ENCODE results near the gene NFAT5. TPM values are rescaled to one million over a fixed set of nuclear protein-coding genes. Genes with fewer than 3 reads are reported as not detected.

Gene NFAT5
- polyA plus RNA-seq, 2 of the 4 experiments (the other 2 are of a cell fraction), result 9.5 to 45.1 TPM

DNA sequence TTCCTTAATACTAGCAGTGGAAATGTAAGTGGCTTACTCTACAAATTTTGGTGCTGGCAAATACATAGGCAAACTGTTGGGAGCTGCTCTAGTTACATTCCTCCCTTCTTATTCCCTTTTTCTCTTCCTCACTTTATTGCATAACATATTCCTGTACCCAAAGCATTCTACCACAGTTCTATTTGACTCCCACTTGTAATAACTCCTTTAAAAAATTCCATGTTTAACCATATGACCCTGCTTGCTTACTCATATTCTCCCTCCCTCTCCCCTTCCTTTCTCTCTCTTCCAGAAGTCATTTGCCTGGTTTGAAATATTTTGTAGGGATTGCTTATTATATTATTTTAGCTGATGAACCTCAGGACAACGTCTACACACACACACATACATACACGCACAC is 137.9 kb downstream of the NFAT5 start (continued):
- TF ChIP-seq POLR2AphosphoS2 (conservative IDR thresholded peaks at IDR 0.05; ENCODE audit: low read length) (peak; percentile 82; the same call in 1 of the 2 replicates), CHD4 (IDR thresholded peaks at IDR 0.05; ENCODE audit: borderline replicate concordance) (no peak), FOSB (CRISPR knock-in tag; IDR thresholded peaks at IDR 0.05) (0 out of 2 replicates have a peak, but pooled peaks have one; percentile 32)

- WGBS (ENCODE audit: missing lambda C conversion rate), result 76% methylated on average over 1 of the region's 1 CpG
- ATAC-seq, result peak in 1 of 2 experiments; percentile 12; a peak in 3 of 6 replicates
- Histone ChIP-seq H3K4me3 (no peak overlapping the region), H3K4me1 (peaks cover 64% of the 10 kb centered on the region), H3K27ac (peak overlapping the region; percentile 10; a peak in 2 of 6 replicates), H3K9me3 (no peaks in the 10 kb centered on the region), H3K4me2 (peak overlapping the region; percentile 10; the same call in 1 of the 3 replicates)
- no peak for FAIRE-seq
- DNase-seq (ENCODE audit: low read depth in 1 of 2, low spot score in 1 of 2), result no peak
- TF ChIP-seq FOSL2 (IDR thresholded peaks at IDR 0.05) (no peak), FOSL2 (CRISPR knock-in tag; IDR thresholded peaks at IDR 0.05) (no peak), JUN (IDR thresholded peaks at IDR 0.05) (peak in 1 of 2 experiments; percentile 58; a peak in 2 of 5 replicates), SREBF2 (IDR thresholded peaks at IDR 0.05) (no peak), HOXA7 (CRISPR knock-in tag; IDR thresholded peaks at IDR 0.05) (0 out of 2 replicates have a peak, but pooled peaks have one; percentile 30), RARB (CRISPR knock-in tag; IDR thresholded peaks at IDR 0.05) (peak; percentile 10; the same call in 1 of the 2 replicates), FOSB (CRISPR knock-in tag; IDR thresholded peaks at IDR 0.05) (0 out of 2 replicates have a peak, but pooled peaks have one; percentile 62), CEBPB (IDR thresholded peaks at IDR 0.05) (peak; percentile 83 to 86), GATA3 (IDR thresholded peaks at IDR 0.05; ENCODE audit: borderline replicate concordance) (no peak), ZFP36 (IDR thresholded peaks at IDR 0.05; ENCODE audit: borderline replicate concordance, partially characterized antibody) (no peak), ELK1 (IDR thresholded peaks at IDR 0.05; ENCODE audit: low read depth, low read length) (no peak), NR3C1 (IDR thresholded peaks at IDR 0.05) (no peak), MAFK (IDR thresholded peaks at IDR 0.05; ENCODE audit: partially characterized antibody) (peak; percentile 56), TFCP2L1 (CRISPR knock-in tag; IDR thresholded peaks at IDR 0.05) (no peak)
- TF ChIP-seq, protein P1, sequence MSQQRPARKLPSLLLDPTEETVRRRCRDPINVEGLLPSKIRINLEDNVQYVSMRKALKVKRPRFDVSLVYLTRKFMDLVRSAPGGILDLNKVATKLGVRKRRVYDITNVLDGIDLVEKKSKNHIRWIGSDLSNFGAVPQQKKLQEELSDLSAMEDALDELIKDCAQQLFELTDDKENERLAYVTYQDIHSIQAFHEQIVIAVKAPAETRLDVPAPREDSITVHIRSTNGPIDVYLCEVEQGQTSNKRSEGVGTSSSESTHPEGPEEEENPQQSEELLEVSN (IDR thresholded peaks at IDR 0.05; ENCODE audit: borderline replicate concordance, low read depth), result no peak
- TF ChIP-seq, protein P2, sequence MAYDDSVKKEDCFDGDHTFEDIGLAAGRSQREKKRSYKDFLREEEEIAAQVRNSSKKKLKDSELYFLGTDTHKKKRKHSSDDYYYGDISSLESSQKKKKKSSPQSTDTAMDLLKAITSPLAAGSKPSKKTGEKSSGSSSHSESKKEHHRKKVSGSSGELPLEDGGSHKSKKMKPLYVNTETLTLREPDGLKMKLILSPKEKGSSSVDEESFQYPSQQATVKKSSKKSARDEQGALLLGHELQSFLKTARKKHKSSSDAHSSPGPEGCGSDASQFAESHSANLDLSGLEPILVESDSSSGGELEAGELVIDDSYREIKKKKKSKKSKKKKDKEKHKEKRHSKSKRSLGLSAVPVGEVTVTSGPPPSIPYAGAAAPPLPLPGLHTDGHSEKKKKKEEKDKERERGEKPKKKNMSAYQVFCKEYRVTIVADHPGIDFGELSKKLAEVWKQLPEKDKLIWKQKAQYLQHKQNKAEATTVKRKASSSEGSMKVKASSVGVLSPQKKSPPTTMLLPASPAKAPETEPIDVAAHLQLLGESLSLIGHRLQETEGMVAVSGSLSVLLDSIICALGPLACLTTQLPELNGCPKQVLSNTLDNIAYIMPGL (CRISPR knock-in tag; IDR thresholded peaks at IDR 0.05; ENCODE audit: borderline replicate concordance), result peak; percentile 66
- POLR2A ChIA-PET, result interaction anchor here (0.6 to 0.9 kb wide), 7 partner anchors 20 to 308 kb away, joined by 3 to 8 read pairs (median 3); partner anchors contain the start of genes NOB1 and NQO1
- CTCF ChIA-PET, result interaction anchor here (0.7 to 4.5 kb wide), 3 partner anchors 48 to 309 kb away, joined by 3 to 36 read pairs (median 10); partner anchors contain the start of gene NOB1
Observed at GRCh38 chr16:69706256-69706974, 140.6 kb downstream of the NFAT5 start.

GRCh38 chr16:69706975-69707340 is 141.2 kb downstream of the NFAT5 start:
- no peaks in the 10 kb centered on the region for H3K9me3 ChIP-seq
- H3K27ac ChIP-seq, result peak overlapping the region in 1 of 2 experiments; percentile 10; a peak in 1 of 6 replicates
- DNase-seq (ENCODE audit: low read depth in 1 of 2, low spot score in 1 of 2), result no peak
- CTCF ChIA-PET, result interaction anchor here (0.7 to 4.5 kb wide), 3 partner anchors 48 to 309 kb away, joined by 3 to 36 read pairs (median 10); partner anchors contain the start of gene NOB1
- WGBS (ENCODE audit: missing lambda C conversion rate), result 73% methylated on average over 2 of the region's 2 CpGs
- no peak for FAIRE-seq
- ATAC-seq, result peak in 1 of 2 experiments; percentile 4; a peak in 3 of 6 replicates
- TF ChIP-seq EHMT2 (IDR thresholded peaks at IDR 0.05; ENCODE audit: low read depth) (no peak), POLR2AphosphoS2 (conservative IDR thresholded peaks at IDR 0.05; ENCODE audit: low read length) (peak; percentile 46; the same call in 1 of the 2 replicates), HEYL (CRISPR knock-in tag; IDR thresholded peaks at IDR 0.05) (no peak), CHD2 (IDR thresholded peaks at IDR 0.05; ENCODE audit: low read length, partially characterized antibody) (no peak)
- no peak overlapping the region; the same call in 2 of the 3 replicates for H3K4me2 ChIP-seq
- peaks cover 70% of the 10 kb centered on the region for H3K4me1 ChIP-seq
- H3K4me3 ChIP-seq, result no peak overlapping the region
- POLR2A ChIA-PET, result interaction anchor here (0.7 kb wide), 3 partner anchors 56 to 176 kb away, joined by 3 to 8 read pairs (median 6); no protein-coding TSS in a partner anchor
